ENCODE data around the gene HM13.
"Not testable (repeated sequence)": the region's sequence is repeated elsewhere in the genome, so short reads cannot be mapped to it uniquely, and the experiment has no call there.

The HM13 gene

GRCh38 chr20:31516651-31517050, 2.4 kb downstream of the HM13 start:
- FAIRE-seq: no peak
- no peak for TF ChIP-seq CTCF (IDR thresholded peaks at IDR 0.05; ENCODE audit: insufficient read depth, missing control alignments)
- no peak for DNase-seq (ENCODE audit: insufficient read length, low spot score)

GRCh38 chr20:31517373-31517772, 3.1 kb downstream of the HM13 start:
- FAIRE-seq (no peak), DNase-seq (ENCODE audit: insufficient read length, low spot score) (peak; percentile 35)
- peak; percentile 37 for TF ChIP-seq CTCF (IDR thresholded peaks at IDR 0.05; ENCODE audit: insufficient read depth, missing control alignments)

- DNase-seq (ENCODE audit: insufficient read length, low spot score); FAIRE-seq: not testable (repeated sequence)
Observed at GRCh38 chr20:31521267-31521666, 7.0 kb downstream of the HM13 start.

- DNase-seq (ENCODE audit: insufficient read length, low spot score): no peak
- FAIRE-seq: no peak
- TF ChIP-seq CTCF (IDR thresholded peaks at IDR 0.05; ENCODE audit: insufficient read depth, missing control alignments): no peak
Observed at GRCh38 chr20:31522731-31523130, 8.5 kb downstream of the HM13 start.

- FAIRE-seq: no peak
- DNase-seq (ENCODE audit: insufficient read length, low spot score): no peak
- TF ChIP-seq CTCF (IDR thresholded peaks at IDR 0.05; ENCODE audit: insufficient read depth, missing control alignments): no peak
Observed at GRCh38 chr20:31523361-31524283, 9.4 kb downstream of the HM13 start.

- DNase-seq (ENCODE audit: insufficient read length, low spot score) (no peak), FAIRE-seq (no peak)
- no peak for TF ChIP-seq CTCF (IDR thresholded peaks at IDR 0.05; ENCODE audit: insufficient read depth, missing control alignments)
Observed at GRCh38 chr20:31527266-31527665, 13.0 kb downstream of the HM13 start.

GRCh38 chr20:31535298-31535697, 21.1 kb downstream of the HM13 start:
- FAIRE-seq: no peak
- no peak for DNase-seq (ENCODE audit: insufficient read length, low spot score)
- TF ChIP-seq CTCF (IDR thresholded peaks at IDR 0.05; ENCODE audit: insufficient read depth, missing control alignments): no peak
